ENCODE measurements around the gene CSAG2. TPM values are rescaled to one million over a fixed set of nuclear protein-coding genes. Genes with fewer than 3 reads are reported as not detected.
"Not testable (repeated sequence)": the region's sequence is repeated elsewhere in the genome, so short reads cannot be mapped to it uniquely, and the experiment has no call there.

CSAG2 gene
- total RNA-seq, 2 experiments from 2014 or later = 0.47 to 2.7 TPM

GRCh38 chrX:152706500-152706899 is 2.6 kb downstream of the CSAG2 start:
- ATAC-seq; H3K27ac Mint-ChIP-seq; CTCF ChIA-PET; H3K36me3 Mint-ChIP-seq; DNase-seq; H3K4me1 Mint-ChIP-seq; H3K4me3 Mint-ChIP-seq; H3K27me3 Mint-ChIP-seq; H3K9me3 Mint-ChIP-seq (ENCODE audit: low read depth): not testable (repeated sequence)

GRCh38 chrX:152700390-152700789 is 8.7 kb downstream of the CSAG2 start:
- H3K27me3 Mint-ChIP-seq; H3K9me3 Mint-ChIP-seq (ENCODE audit: low read depth); H3K4me3 Mint-ChIP-seq; H3K36me3 Mint-ChIP-seq; H3K4me1 Mint-ChIP-seq; H3K27ac Mint-ChIP-seq; DNase-seq; ATAC-seq; CTCF ChIA-PET: not testable (repeated sequence)

GRCh38 chrX:152697952-152698931 is 10.8 kb downstream of the CSAG2 start, which contains the start of gene MAGEA3:
Gene MAGEA3 (plus strand): TSS chrX:152698794. CDS start chrX:152700833, 2,039 bp downstream.
- H3K27ac Mint-ChIP-seq; ATAC-seq; H3K27me3 Mint-ChIP-seq; DNase-seq; CTCF ChIA-PET; H3K9me3 Mint-ChIP-seq (ENCODE audit: low read depth); H3K4me1 Mint-ChIP-seq; H3K36me3 Mint-ChIP-seq; H3K4me3 Mint-ChIP-seq: not testable (repeated sequence)

GRCh38 chrX:152681012-152681411 is 28.1 kb downstream of the CSAG2 start:
- H3K9me3 Mint-ChIP-seq (ENCODE audit: low read depth); H3K27ac Mint-ChIP-seq; ATAC-seq; H3K27me3 Mint-ChIP-seq; DNase-seq; H3K4me3 Mint-ChIP-seq; CTCF ChIA-PET; H3K4me1 Mint-ChIP-seq; H3K36me3 Mint-ChIP-seq: not testable (repeated sequence)

GRCh38 chrX:152674652-152675051 is 34.4 kb downstream of the CSAG2 start:
- H3K36me3 Mint-ChIP-seq; H3K9me3 Mint-ChIP-seq (ENCODE audit: low read depth); H3K27ac Mint-ChIP-seq; DNase-seq; CTCF ChIA-PET; H3K4me3 Mint-ChIP-seq; H3K4me1 Mint-ChIP-seq; H3K27me3 Mint-ChIP-seq; ATAC-seq: not testable (repeated sequence)

- no peaks in the 10 kb centered on the region for H3K9me3 Mint-ChIP-seq (ENCODE audit: low read depth)
- H3K36me3 Mint-ChIP-seq = no peaks in the 10 kb centered on the region
- H3K4me3 Mint-ChIP-seq = no peak overlapping the region
- CTCF ChIA-PET = no interaction called here
- no peaks in the 10 kb centered on the region for H3K4me1 Mint-ChIP-seq
- ATAC-seq (no peak), DNase-seq (no peak)
- no peak overlapping the region for H3K27ac Mint-ChIP-seq
- no peaks in the 10 kb centered on the region for H3K27me3 Mint-ChIP-seq
Measured at GRCh38 chrX:152674135-152674534, 34.9 kb downstream of the CSAG2 start.

- Mint-ChIP-seq H3K36me3 (no peaks in the 10 kb centered on the region), H3K27me3 (no peaks in the 10 kb centered on the region), H3K4me1 (no peaks in the 10 kb centered on the region), H3K4me3 (no peak overlapping the region), H3K9me3 (ENCODE audit: low read depth) (no peaks in the 10 kb centered on the region), H3K27ac (no peak overlapping the region)
- no peak for DNase-seq
- CTCF ChIA-PET = no interaction called here
- no peak for ATAC-seq
Measured at GRCh38 chrX:152663086-152663485, 46.0 kb downstream of the CSAG2 start.

GRCh38 chrX:152658302-152658701 is 50.8 kb downstream of the CSAG2 start:
- ATAC-seq = no peak

More at GRCh38 chrX:152658302-152658701, 50.8 kb downstream of the CSAG2 start:
- Mint-ChIP-seq H3K36me3 (no peaks in the 10 kb centered on the region), H3K27ac (no peak overlapping the region), H3K27me3 (no peaks in the 10 kb centered on the region), H3K4me3 (no peak overlapping the region), H3K4me1 (no peaks in the 10 kb centered on the region), H3K9me3 (ENCODE audit: low read depth) (no peaks in the 10 kb centered on the region)
- no peak for DNase-seq
- CTCF ChIA-PET = no interaction called here

Other genes starting within 250 kb of the CSAG2 start
- gene GABRQ, start 71.4 kb downstream of the CSAG2 start, total RNA-seq = not detected
- gene MAGEA3, start 10.5 kb downstream of the CSAG2 start, total RNA-seq = not detected
- not detected for gene MAGEA2B, start 5.4 kb upstream of the CSAG2 start, total RNA-seq
- not detected for gene CSAG1, start 24.4 kb upstream of the CSAG2 start, total RNA-seq
- not detected for gene MAGEA12, start 24.5 kb upstream of the CSAG2 start, total RNA-seq
- gene MAGEA2, start 44.6 kb upstream of the CSAG2 start, total RNA-seq = not detected
- 1 to 10 TPM; 1.4 to 1.8 TPM for gene CSAG3, start 49.9 kb upstream of the CSAG2 start, total RNA-seq
- gene MAGEA6, start 60.4 kb upstream of the CSAG2 start, total RNA-seq = not detected
- gene CETN2, start 121.5 kb upstream of the CSAG2 start, total RNA-seq = 1 to 10 TPM; 5.9 to 8.7 TPM
- gene NSDHL, start 121.8 kb upstream of the CSAG2 start, total RNA-seq = 10 to 100 TPM; 16.3 to 24.8 TPM
- gene ZNF185, start 188.8 kb upstream of the CSAG2 start, total RNA-seq = under 1 TPM; 0.91 to 0.93 TPM

Measured in activated CD8-positive, alpha-beta memory T cell treated with anti-CD3 and anti-CD28 coated beads, Interleukin-2, amount 10 ng/mL, durations not matched to agents 7 days and 5 days (primary cell).